ENCODE data around the gene E2F3.

DNA sequence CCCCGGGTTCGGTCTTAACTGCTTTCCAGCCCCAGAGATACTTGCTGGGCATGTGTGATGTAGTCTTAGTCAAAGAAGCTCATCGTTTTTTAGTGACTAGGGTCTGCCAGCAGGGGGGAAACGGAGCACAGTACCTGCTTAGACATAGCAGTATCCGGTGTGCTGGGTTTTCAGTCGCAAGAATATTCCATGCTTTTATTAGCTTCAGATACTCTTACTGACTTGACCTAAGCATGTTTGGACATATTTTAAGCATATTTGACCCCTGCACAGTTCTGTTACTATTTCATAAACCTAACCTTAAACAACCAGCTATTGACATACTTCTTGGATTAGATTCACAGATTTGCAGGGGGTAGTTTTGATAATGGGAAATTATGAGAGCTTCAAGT, 3.0 kb downstream of the E2F3 start:
- no peak for TF ChIP-seq EZH2 (IDR thresholded peaks at IDR 0.05; ENCODE audit: borderline replicate concordance, low read length)
- TF ChIP-seq, protein P1, sequence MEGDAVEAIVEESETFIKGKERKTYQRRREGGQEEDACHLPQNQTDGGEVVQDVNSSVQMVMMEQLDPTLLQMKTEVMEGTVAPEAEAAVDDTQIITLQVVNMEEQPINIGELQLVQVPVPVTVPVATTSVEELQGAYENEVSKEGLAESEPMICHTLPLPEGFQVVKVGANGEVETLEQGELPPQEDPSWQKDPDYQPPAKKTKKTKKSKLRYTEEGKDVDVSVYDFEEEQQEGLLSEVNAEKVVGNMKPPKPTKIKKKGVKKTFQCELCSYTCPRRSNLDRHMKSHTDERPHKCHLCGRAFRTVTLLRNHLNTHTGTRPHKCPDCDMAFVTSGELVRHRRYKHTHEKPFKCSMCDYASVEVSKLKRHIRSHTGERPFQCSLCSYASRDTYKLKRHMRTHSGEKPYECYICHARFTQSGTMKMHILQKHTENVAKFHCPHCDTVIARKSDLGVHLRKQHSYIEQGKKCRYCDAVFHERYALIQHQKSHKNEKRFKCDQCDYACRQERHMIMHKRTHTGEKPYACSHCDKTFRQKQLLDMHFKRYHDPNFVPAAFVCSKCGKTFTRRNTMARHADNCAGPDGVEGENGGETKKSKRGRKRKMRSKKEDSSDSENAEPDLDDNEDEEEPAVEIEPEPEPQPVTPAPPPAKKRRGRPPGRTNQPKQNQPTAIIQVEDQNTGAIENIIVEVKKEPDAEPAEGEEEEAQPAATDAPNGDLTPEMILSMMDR (conservative IDR thresholded peaks at IDR 0.05 in 1 of 2, IDR thresholded peaks at IDR 0.05 in 1 of 2; ENCODE audit: extremely low read depth in 1 of 2, insufficient read depth in 1 of 2, low read depth in 1 of 2, low read length in 2 of 2) = peak; percentile 54 to 67
